Body of pancreas (tissue), 4 donors: Measurements from ENCODE around the gene CCSER2.

Experiments used
- CTCF ChIP-seq, 7 experiments: fragments of 450-650 bp in 4 of 7; fragments of 200-600 bp in 3 of 7; sonication (generic) in 3 of 7; IDR thresholded peaks; one replicate each; pipeline ENCODE4 v1.5.1; 2016 to 2019; ENCODE audit warnings: antibody characterized with exemption in 7 of 7
- POLR2A ChIP-seq, 3 donors: fragments of 450-650 bp; IDR thresholded peaks; one replicate each; pipeline ENCODE4 v1.6.1; 2016; ENCODE audit warnings: antibody characterized with exemption in 3 of 3, mild to moderate bottlenecking in 2 of 3

- TF ChIP-seq POLR2A (IDR thresholded peaks at IDR 0.05) (no peak), CTCF (IDR thresholded peaks at IDR 0.05) (peak in 2 of 7 experiments; percentile 17 to 18)
These were observed 205.8 kb downstream of the CCSER2 start for GRCh38 chr10:84534168-84534567.
